Measurements from ENCODE around the gene BCAS3. TPM values are rescaled to one million over a fixed set of nuclear protein-coding genes. Genes with fewer than 3 reads are reported as not detected.

The BCAS3 gene
- total and polyA plus RNA-seq, 4 donors: 11.6 to 47.6 (median 27.4) TPM

DNA sequence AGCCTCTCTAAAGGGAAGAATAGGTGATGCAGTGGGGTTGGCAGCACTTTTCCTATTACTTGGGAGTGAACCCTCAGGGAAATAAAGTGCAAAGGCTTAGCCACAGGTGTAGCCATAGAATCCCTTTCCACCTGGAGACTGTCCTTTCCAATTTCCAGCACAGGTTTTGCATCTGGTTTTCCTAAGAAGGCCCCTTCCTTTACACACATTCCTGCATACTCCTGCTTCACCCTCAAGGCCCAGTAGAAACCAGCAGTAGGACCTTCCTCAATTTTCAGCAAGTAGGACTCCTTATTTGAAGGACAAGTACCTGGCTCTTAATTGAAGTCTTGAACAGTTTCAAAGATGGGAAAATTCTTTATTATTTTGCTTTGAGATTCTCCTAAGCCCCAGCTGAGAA lies 550.2 kb downstream of the BCAS3 start:
- DNase-seq: no peak
- no peak overlapping the region for H3K4me3 ChIP-seq (ENCODE audit: low read length in 2 of 2)

DNA sequence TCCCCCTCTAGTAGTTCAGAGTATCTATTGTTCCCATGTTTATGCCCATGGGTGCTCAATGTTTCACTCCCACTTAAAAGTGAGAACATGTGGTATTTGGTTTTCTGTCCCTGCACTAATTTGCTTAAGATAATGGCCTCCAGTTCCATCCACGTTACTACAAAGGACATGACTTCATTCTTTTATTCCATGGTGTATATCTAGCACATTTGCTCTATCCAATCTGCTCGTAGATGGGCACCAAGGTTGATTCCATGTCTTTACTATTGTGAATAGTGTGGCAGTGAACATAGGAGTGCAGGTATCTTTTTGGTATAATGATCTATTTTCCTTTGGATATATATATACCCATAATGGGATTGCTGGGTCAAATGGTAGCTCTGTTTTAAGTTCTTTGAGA lies 552.8 kb downstream of the BCAS3 start:
- WGBS, 2 donors: 99% methylated on average over 2 of the region's 2 CpGs
- no peak overlapping the region for H3K4me3 ChIP-seq (ENCODE audit: low read length in 2 of 2)

More for the DNA sequence above, 550.2 kb downstream of the BCAS3 start:
- Histone ChIP-seq H3K27me3 (ENCODE audit: control insufficient read depth in 1 of 2, insufficient read depth in 2 of 2, low read length in 1 of 2) (no peaks in the 10 kb centered on the region), H3K9me3 (ENCODE audit: control insufficient read depth, low read length) (no peaks in the 10 kb centered on the region), H3K4me1 (ENCODE audit: control insufficient read depth in 1 of 2, insufficient read depth in 2 of 2, low read length in 2 of 2) (peaks cover 0 to under 1% of the 10 kb centered on the region in 2 donors), H3K36me3 (ENCODE audit: control insufficient read depth in 1 of 2, insufficient read depth in 2 of 2, low read length in 1 of 2) (no peaks in the 10 kb centered on the region), H3K27ac (ENCODE audit: low read depth in 1 of 2, low read length in 2 of 2) (no peak overlapping the region)
- no peak for ATAC-seq (ENCODE audit: low FRiP score)
- intact Hi-C loops (cut with DNase I): no loop called here

DNA sequence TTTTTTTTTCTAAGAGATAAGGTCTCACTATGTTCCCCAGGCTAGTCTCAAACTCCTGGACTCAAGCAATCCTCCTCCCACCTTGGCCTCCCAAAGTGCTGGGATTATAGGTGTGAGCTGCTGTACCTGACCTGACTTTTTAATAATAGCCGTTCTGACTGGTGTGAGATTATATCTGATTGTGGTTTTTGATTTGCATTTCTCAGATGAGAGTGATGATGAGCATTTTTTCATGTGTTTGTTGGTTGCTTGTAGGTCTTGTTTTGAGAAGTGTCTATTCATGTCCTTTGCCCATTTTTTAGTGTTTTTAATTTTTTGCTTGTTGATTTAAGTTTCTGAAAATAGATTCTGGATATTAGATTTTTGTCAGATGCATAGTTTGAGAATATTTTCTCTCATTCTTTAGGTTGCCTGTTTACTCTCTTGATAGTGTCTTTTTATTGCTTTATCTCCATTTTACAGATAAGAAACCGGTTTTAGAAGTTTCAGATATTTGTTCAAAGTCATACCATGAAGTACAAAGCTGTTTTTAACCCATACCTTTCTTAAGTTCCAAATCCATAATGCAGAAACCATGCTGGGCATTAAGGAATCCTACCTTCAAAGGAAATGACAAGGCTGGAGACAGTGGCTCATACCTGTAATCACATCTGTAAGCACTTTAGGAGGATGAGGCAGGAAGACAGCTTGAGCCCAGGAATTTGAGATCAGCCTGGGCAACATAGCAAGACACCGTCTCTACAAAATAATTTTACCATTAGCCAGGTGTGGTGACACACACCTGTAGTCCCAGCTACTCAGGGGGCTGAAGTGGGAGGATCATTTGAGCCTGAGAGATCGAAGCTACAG lies 553.5 kb downstream of the BCAS3 start:
- DNase-seq (no peak), ATAC-seq (ENCODE audit: low FRiP score) (no peak)
- Histone ChIP-seq H3K27me3 (ENCODE audit: control insufficient read depth in 1 of 2, insufficient read depth in 2 of 2, low read length in 1 of 2) (no peaks in the 10 kb centered on the region), H3K36me3 (ENCODE audit: control insufficient read depth in 1 of 2, insufficient read depth in 2 of 2, low read length in 1 of 2) (no peaks in the 10 kb centered on the region), H3K27ac (ENCODE audit: low read depth in 1 of 2, low read length in 2 of 2) (no peak overlapping the region), H3K4me1 (ENCODE audit: control insufficient read depth in 1 of 2, insufficient read depth in 2 of 2, low read length in 2 of 2) (peaks cover 2% of the 10 kb centered on the region in 2 donors), H3K4me3 (ENCODE audit: low read length in 2 of 2) (no peak overlapping the region), H3K9me3 (ENCODE audit: control insufficient read depth, low read length) (no peaks in the 10 kb centered on the region)
- intact Hi-C loops (cut with DNase I): no loop called here
- WGBS, 2 donors: 78 to 79% methylated on average over 4 of the region's 4 CpGs

More for the DNA sequence above, 552.8 kb downstream of the BCAS3 start:
- peaks cover 2% of the 10 kb centered on the region in 2 donors for H3K4me1 ChIP-seq (ENCODE audit: control insufficient read depth in 1 of 2, insufficient read depth in 2 of 2, low read length in 2 of 2)
- no peak for ATAC-seq (ENCODE audit: low FRiP score)
- no peaks in the 10 kb centered on the region for H3K9me3 ChIP-seq (ENCODE audit: control insufficient read depth, low read length)
- H3K36me3 ChIP-seq (ENCODE audit: control insufficient read depth in 1 of 2, insufficient read depth in 2 of 2, low read length in 1 of 2): no peaks in the 10 kb centered on the region
- no peak for DNase-seq
- intact Hi-C loops (cut with DNase I): no loop called here
- H3K27ac ChIP-seq (ENCODE audit: low read depth in 1 of 2, low read length in 2 of 2): no peak overlapping the region
- no peaks in the 10 kb centered on the region for H3K27me3 ChIP-seq (ENCODE audit: control insufficient read depth in 1 of 2, insufficient read depth in 2 of 2, low read length in 1 of 2)

- intact Hi-C loops (cut with DNase I): no loop called here
- WGBS, 2 donors: 21 to 23% methylated on average over 3 of the region's 3 CpGs
- ATAC-seq (ENCODE audit: low FRiP score) (no peak), DNase-seq (no peak)
- Histone ChIP-seq H3K4me1 (ENCODE audit: control insufficient read depth in 1 of 2, insufficient read depth in 2 of 2, low read length in 2 of 2) (peaks cover 2% of the 10 kb centered on the region in 2 donors), H3K27me3 (ENCODE audit: control insufficient read depth in 1 of 2, insufficient read depth in 2 of 2, low read length in 1 of 2) (no peaks in the 10 kb centered on the region), H3K27ac (ENCODE audit: low read depth in 1 of 2, low read length in 2 of 2) (no peak overlapping the region), H3K4me3 (ENCODE audit: low read length in 2 of 2) (no peak overlapping the region), H3K9me3 (ENCODE audit: control insufficient read depth, low read length) (no peaks in the 10 kb centered on the region), H3K36me3 (ENCODE audit: control insufficient read depth in 1 of 2, insufficient read depth in 2 of 2, low read length in 1 of 2) (no peaks in the 10 kb centered on the region)
Measured at GRCh38 chr17:61232871-61233270, 555.2 kb downstream of the BCAS3 start.

- H3K27me3 ChIP-seq (ENCODE audit: control insufficient read depth in 1 of 2, insufficient read depth in 2 of 2, low read length in 1 of 2): no peaks in the 10 kb centered on the region
- peaks cover 2% of the 10 kb centered on the region in 2 donors for H3K4me1 ChIP-seq (ENCODE audit: control insufficient read depth in 1 of 2, insufficient read depth in 2 of 2, low read length in 2 of 2)
- no peak overlapping the region for H3K27ac ChIP-seq (ENCODE audit: low read depth in 1 of 2, low read length in 2 of 2)
- no peak for DNase-seq
- no peaks in the 10 kb centered on the region for H3K36me3 ChIP-seq (ENCODE audit: control insufficient read depth in 1 of 2, insufficient read depth in 2 of 2, low read length in 1 of 2)
- no peak for ATAC-seq (ENCODE audit: low FRiP score)
- H3K9me3 ChIP-seq (ENCODE audit: control insufficient read depth, low read length): no peaks in the 10 kb centered on the region
- intact Hi-C loops (cut with DNase I): loop anchor here in 1 of 2 donors (2.0 kb wide), 1 partner anchor 23 kb away; no protein-coding TSS in a partner anchor
- 96 to 99% methylated on average over 1 of the region's 1 CpG for WGBS, 2 donors
- H3K4me3 ChIP-seq (ENCODE audit: low read length in 2 of 2): no peak overlapping the region
Measured at GRCh38 chr17:61233991-61234750, 556.5 kb downstream of the BCAS3 start.

DNA sequence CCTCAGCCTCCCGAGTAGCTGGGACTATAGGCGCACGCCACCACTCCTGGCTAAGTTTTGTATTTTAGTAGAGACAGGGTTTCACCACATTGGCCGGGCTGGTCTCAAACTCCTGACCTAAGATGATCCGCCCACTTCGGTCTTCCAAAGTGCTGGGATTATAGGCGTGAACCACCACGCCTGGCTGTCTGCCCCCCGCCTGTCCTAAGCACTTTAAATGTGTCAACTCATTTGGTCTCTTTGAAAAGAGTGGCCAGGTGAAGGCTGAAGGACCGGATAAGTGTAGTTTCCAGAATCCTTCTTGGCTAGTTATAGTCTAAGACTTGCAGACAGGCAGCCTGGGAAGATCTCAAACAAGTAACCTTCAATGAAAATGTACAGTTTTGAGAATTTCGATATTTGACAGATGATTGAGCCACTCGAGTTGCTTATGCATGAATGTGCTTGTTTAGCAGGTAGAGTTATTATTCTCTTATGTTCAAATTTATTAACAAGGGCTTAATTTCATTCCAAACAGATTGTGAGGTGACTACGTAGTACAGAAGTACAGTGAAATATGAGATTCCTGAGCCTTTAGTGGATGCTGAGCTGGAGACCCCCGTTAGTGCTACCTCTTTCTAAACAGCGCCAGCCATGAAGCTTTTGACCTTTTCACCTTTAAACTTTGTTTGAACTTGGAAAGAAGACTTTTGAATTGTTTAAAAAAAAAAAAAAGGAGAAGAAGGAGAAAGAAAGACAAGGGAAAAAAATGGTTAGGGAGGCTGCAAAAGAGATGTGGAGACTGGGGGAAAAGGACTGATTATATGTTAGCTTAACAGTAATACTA lies 557.6 kb downstream of the BCAS3 start:
- DNase-seq (no peak), ATAC-seq (ENCODE audit: low FRiP score) (no peak)
- no peaks in the 10 kb centered on the region for H3K9me3 ChIP-seq (ENCODE audit: control insufficient read depth, low read length)
- intact Hi-C loops (cut with DNase I): loop anchor here in 1 of 2 donors (2.0 to 5.0 kb wide), 2 partner anchors 22 to 33 kb away; no protein-coding TSS in a partner anchor
- H3K36me3 ChIP-seq (ENCODE audit: control insufficient read depth in 1 of 2, insufficient read depth in 2 of 2, low read length in 1 of 2): no peaks in the 10 kb centered on the region
- H3K4me3 ChIP-seq (ENCODE audit: low read length in 2 of 2): no peak overlapping the region
- no peaks in the 10 kb centered on the region for H3K27me3 ChIP-seq (ENCODE audit: control insufficient read depth in 1 of 2, insufficient read depth in 2 of 2, low read length in 1 of 2)
- 86 to 91% methylated on average over 15 of the region's 15 CpGs for WGBS, 2 donors
- H3K27ac ChIP-seq (ENCODE audit: low read depth in 1 of 2, low read length in 2 of 2): no peak overlapping the region
- H3K4me1 ChIP-seq (ENCODE audit: control insufficient read depth in 1 of 2, insufficient read depth in 2 of 2, low read length in 2 of 2): peaks cover 2% of the 10 kb centered on the region in 2 donors

GRCh38 chr17:61235827-61236197 lies 558.2 kb downstream of the BCAS3 start:
- Histone ChIP-seq H3K27me3 (ENCODE audit: control insufficient read depth in 1 of 2, insufficient read depth in 2 of 2, low read length in 1 of 2) (no peaks in the 10 kb centered on the region), H3K9me3 (ENCODE audit: control insufficient read depth, low read length) (no peaks in the 10 kb centered on the region), H3K36me3 (ENCODE audit: control insufficient read depth in 1 of 2, insufficient read depth in 2 of 2, low read length in 1 of 2) (no peaks in the 10 kb centered on the region), H3K4me3 (ENCODE audit: low read length in 2 of 2) (no peak overlapping the region), H3K27ac (ENCODE audit: low read depth in 1 of 2, low read length in 2 of 2) (no peak overlapping the region), H3K4me1 (ENCODE audit: control insufficient read depth in 1 of 2, insufficient read depth in 2 of 2, low read length in 2 of 2) (peaks cover 2% of the 10 kb centered on the region in 2 donors)
- DNase-seq (no peak), ATAC-seq (ENCODE audit: low FRiP score) (no peak)
- intact Hi-C loops (cut with DNase I): loop anchor here in 1 of 2 donors (2.0 to 5.0 kb wide), 2 partner anchors 21 to 34 kb away; no protein-coding TSS in a partner anchor
- WGBS, 2 donors: 4 to 11% methylated on average over 5 of the region's 5 CpGs

DNA sequence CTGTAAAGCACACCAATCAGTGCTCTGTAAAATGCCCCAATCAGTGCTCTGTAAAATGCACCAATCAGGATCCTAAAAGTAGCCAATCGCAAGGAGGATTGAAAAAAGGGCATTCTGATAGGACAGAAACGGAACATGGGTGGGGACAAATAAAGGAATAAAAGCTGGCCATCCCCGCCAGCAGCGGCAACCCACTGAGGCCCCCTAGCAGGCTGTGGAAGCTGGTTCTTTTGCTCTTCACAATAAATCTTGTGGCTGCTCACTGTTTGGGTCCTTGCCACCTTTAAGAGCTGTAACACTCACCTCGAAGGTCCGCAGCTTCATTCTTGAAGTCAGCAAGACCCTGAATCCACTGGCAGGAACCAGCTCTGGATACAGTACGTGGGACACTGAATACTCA lies 559.6 kb downstream of the BCAS3 start:
- ATAC-seq (ENCODE audit: low FRiP score): no peak
- H3K9me3 ChIP-seq (ENCODE audit: control insufficient read depth, low read length): no peaks in the 10 kb centered on the region
- no peak overlapping the region for H3K4me3 ChIP-seq (ENCODE audit: low read length in 2 of 2)
- H3K27me3 ChIP-seq (ENCODE audit: control insufficient read depth in 1 of 2, insufficient read depth in 2 of 2, low read length in 1 of 2): no peaks in the 10 kb centered on the region
- H3K36me3 ChIP-seq (ENCODE audit: control insufficient read depth in 1 of 2, insufficient read depth in 2 of 2, low read length in 1 of 2): no peaks in the 10 kb centered on the region
- no peak overlapping the region for H3K27ac ChIP-seq (ENCODE audit: low read depth in 1 of 2, low read length in 2 of 2)
- no peak for DNase-seq
- 97% methylated on average over 7 of the region's 7 CpGs for WGBS, 2 donors
- peaks cover 2% of the 10 kb centered on the region in 2 donors for H3K4me1 ChIP-seq (ENCODE audit: control insufficient read depth in 1 of 2, insufficient read depth in 2 of 2, low read length in 2 of 2)
- intact Hi-C loops (cut with DNase I): loop anchor here in 1 of 2 donors (5.0 kb wide), 1 partner anchor 35 kb away; no protein-coding TSS in a partner anchor
